GM23338 (cell line): ENCODE results near the gene ZNF638. TPM values are rescaled to one million over a fixed set of nuclear protein-coding genes. Genes with fewer than 3 reads are reported as not detected.

Source experiments
- ATAC-seq: fragments of 200-7000 bp; cut with Tn5 transposase; 3 replicates; pipeline ENCODE4 v1.9.1; 2020
- DNase-seq: peaks from one replicate; pipeline ENCODE4 v3.0.0-alpha.2; 2015; ENCODE audit warnings: low spot score
- H2AFZ ChIP-seq: fragments of 200-600 bp; sonication (generic); 2 replicates; pipeline ENCODE4 v1.8.0; 2016; ENCODE audit warnings: antibody characterized with exemption, mild to moderate bottlenecking, moderate library complexity
- H3F3A ChIP-seq: fragments of 200-600 bp; sonication (generic); replicated peaks from 2 replicates; pipeline ENCODE4 v1.8.0; 2017; ENCODE audit warnings: antibody characterized with exemption, mixed run types, low read depth
- H3K27ac ChIP-seq: fragments of 200-600 bp; sonication (generic); 2 replicates; pipeline ENCODE4 v1.6.1; 2016; ENCODE audit warnings: low read depth
- H3K27me3 ChIP-seq: fragments of 200-600 bp; sonication (generic); 2 replicates; pipeline ENCODE4 v1.8.0; 2016; ENCODE audit warnings: mild to moderate bottlenecking, mixed run types, moderate library complexity; ENCODE audit not compliant: insufficient read depth
- H3K36me3 ChIP-seq: fragments of 200-600 bp; sonication (generic); 2 replicates; pipeline ENCODE4 v1.8.0; 2016; ENCODE audit warnings: mild to moderate bottlenecking; ENCODE audit not compliant: insufficient read depth
- H3K4me1 ChIP-seq: fragments of 200-600 bp; sonication (generic); 2 replicates; pipeline ENCODE4 v1.8.0; 2016; ENCODE audit warnings: mild to moderate bottlenecking, moderate library complexity; ENCODE audit not compliant: insufficient read depth
- H3K4me2 ChIP-seq: fragments of 200-600 bp; sonication (generic); 2 replicates; pipeline ENCODE4 v1.7.1; 2017; ENCODE audit warnings: mixed run types
- H3K4me3 ChIP-seq: fragments of 200-600 bp; sonication (generic); 2 replicates; pipeline ENCODE4 v1.6.1; 2016; ENCODE audit warnings: mixed run types
- H3K79me2 ChIP-seq: fragments of 200-600 bp; sonication (generic); replicated peaks from 2 replicates; pipeline ENCODE4 v1.8.0; 2017; ENCODE audit warnings: mild to moderate bottlenecking; ENCODE audit not compliant: insufficient read depth
- H3K9me2 ChIP-seq: fragments of 200-600 bp; sonication (generic); 2 replicates; pipeline ENCODE4 v1.8.0; 2017; ENCODE audit not compliant: insufficient read depth
- H4K20me1 ChIP-seq: fragments of 200-600 bp; sonication (generic); replicated peaks from 2 replicates; pipeline ENCODE4 v1.8.0; 2017; ENCODE audit warnings: mild to moderate bottlenecking; ENCODE audit not compliant: insufficient read depth
- H3K27ac Mint-ChIP-seq: 2 replicates; pipeline ENCODE4 v1.8.0; 2020; ENCODE audit warnings: inconsistent platforms, mild to moderate bottlenecking, moderate library complexity, mixed read lengths
- H3K27me3 Mint-ChIP-seq: 3 replicates; pipeline ENCODE4 v1.8.0; 2022; ENCODE audit warnings: low read depth, mild to moderate bottlenecking, moderate library complexity, mixed read lengths, inconsistent platforms; ENCODE audit not compliant: insufficient read depth, poor library complexity
- H3K36me3 Mint-ChIP-seq: 3 replicates; pipeline ENCODE4 v1.8.0; 2021; ENCODE audit warnings: low read depth, mild to moderate bottlenecking, inconsistent platforms, moderate library complexity, mixed read lengths
- H3K4me1 Mint-ChIP-seq: 3 replicates; pipeline ENCODE4 v1.8.0; 2020; ENCODE audit warnings: mild to moderate bottlenecking, inconsistent platforms, mixed read lengths
- H3K4me3 Mint-ChIP-seq: 3 replicates; pipeline ENCODE4 v1.8.0; 2021; ENCODE audit warnings: moderate library complexity, mild to moderate bottlenecking, inconsistent platforms, mixed read lengths
- H3K9me3 Mint-ChIP-seq: 3 replicates; pipeline ENCODE4 v1.8.0; 2020; ENCODE audit warnings: moderate library complexity, mild to moderate bottlenecking, inconsistent platforms, mixed read lengths
- CREB1 ChIP-seq: fragments of 250-450 bp; sonication (Bioruptor Pico); IDR thresholded peaks from 2 replicates; pipeline ENCODE4 v1.5.0; 2020; ENCODE audit warnings: low read depth, mild to moderate bottlenecking, moderate library complexity
- ETS1 ChIP-seq: IDR thresholded peaks from 2 replicates; pipeline ENCODE4 v1.6.1; 2016; ENCODE audit warnings: antibody characterized with exemption
- EZH2 ChIP-seq: fragments of 200-600 bp; sonication (generic); IDR thresholded peaks from one replicate; pipeline ENCODE4 v1.8.0; 2017; ENCODE audit warnings: antibody characterized with exemption, mild to moderate bottlenecking, low read depth; ENCODE audit not compliant: unreplicated experiment
- EZH2phosphoT487 ChIP-seq: fragments of 200-600 bp; sonication (generic); IDR thresholded peaks from one replicate; pipeline ENCODE4 v1.8.1; 2018; ENCODE audit warnings: antibody characterized with exemption; ENCODE audit not compliant: unreplicated experiment
- JUNB ChIP-seq: IDR thresholded peaks from one replicate; pipeline ENCODE4 v1.6.1; 2016; ENCODE audit warnings: antibody characterized with exemption; ENCODE audit not compliant: unreplicated experiment
- STAT1 ChIP-seq: IDR thresholded peaks from one replicate; pipeline ENCODE4 v1.6.1; 2016; ENCODE audit warnings: antibody characterized with exemption; ENCODE audit not compliant: unreplicated experiment
- ZNF114 ChIP-seq: fragments of 250-450 bp; sonication (Bioruptor Pico); IDR thresholded peaks from 2 replicates; pipeline ENCODE4 v1.5.0; 2020; ENCODE audit warnings: mild to moderate bottlenecking, moderate library complexity
- ZNF462 ChIP-seq: fragments of 250-450 bp; sonication (Bioruptor Pico); IDR thresholded peaks from 2 replicates; pipeline ENCODE4 v1.5.0; 2020; ENCODE audit warnings: mild to moderate bottlenecking, moderate library complexity
- polyA plus RNA-seq: library from polyadenylated mRNA; unstranded; fragments of >200 nt; fragmentation: Nextera tagmentation; extraction: Ambion mirVana; gene quantifications from 2 replicates; pipeline ENCODE4 v1.2.1, GENCODE V29; 2016
- total RNA-seq: library from RNA; depleted of rRNA; stranded (reverse); fragments of >200 nt; shearing (Covaris generic); gene quantifications from 2 replicates; pipeline ENCODE4 v1.2.3, GENCODE V29; 2014
- TF ChIP-seq, protein P1 (sequence below): IDR thresholded peaks from one replicate; pipeline ENCODE4 v1.6.1; 2018; ENCODE audit warnings: antibody characterized with exemption; ENCODE audit not compliant: unreplicated experiment

ZNF638 gene
- total and polyA plus RNA-seq, 2 experiments from 2014 or later = 185 to 190 TPM

GRCh38 chr2:71426721-71427120 is 95.1 kb downstream of the ZNF638 start (continued):
- TF ChIP-seq ZNF462 (CRISPR knock-in tag) (no peak), ETS1 (no peak), CREB1 (CRISPR knock-in tag) (no peak), EZH2 (no peak)

DNA sequence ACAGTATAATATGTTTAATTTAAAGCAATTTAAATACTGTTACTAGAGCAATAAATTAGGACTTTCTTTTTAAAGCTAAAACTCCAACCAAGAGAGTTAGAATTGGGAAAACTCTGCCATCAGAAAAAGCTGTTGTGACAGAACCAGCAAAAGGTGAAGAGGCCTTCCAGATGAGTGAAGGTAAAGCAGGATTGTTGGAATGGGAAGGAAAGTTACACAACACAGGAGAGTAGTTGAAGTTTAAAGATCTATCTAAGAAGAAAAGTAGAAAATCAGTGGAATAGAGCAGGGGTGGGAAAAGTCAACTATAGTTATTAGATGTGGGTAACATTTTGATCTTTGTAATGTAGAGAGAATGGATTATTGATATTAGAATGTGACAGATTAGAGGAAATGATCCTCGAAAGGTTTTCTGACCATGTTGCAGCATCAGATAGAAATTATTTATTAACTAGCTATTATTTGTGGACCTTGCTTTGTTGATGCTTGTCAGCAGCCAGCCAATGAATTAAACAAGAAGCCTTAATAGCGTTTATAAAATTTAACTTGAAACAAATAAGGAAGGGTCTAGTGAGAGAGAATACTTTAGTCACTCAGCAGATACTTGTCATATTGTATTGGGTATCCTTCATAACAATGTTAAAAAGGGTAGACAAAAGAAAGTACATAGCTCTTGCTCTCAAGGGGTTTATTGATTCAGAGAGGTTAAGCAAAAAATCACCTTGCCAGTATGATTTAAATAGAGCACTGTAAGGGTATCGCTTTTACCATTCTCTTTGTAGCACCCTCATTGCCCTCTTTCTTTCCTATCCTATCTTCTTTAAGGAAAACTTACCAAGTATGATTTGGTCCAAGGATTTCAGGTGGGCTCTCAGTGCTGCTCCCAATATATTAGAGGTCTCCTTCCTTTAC is 97.1 kb downstream of the ZNF638 start:
- Mint-ChIP-seq H3K4me1 (no peaks in the 10 kb centered on the region), H3K4me3 (no peak overlapping the region), H3K9me3 (no peaks in the 10 kb centered on the region), H3K36me3 (peaks cover 83% of the 10 kb centered on the region), H3K27me3 (peaks cover 5% of the 10 kb centered on the region), H3K27ac (no peak overlapping the region)
- Histone ChIP-seq H2AFZ (no peak overlapping the region), H3K4me2 (no peak overlapping the region), H4K20me1 (no peaks in the 10 kb centered on the region; the same call in 1 of the 2 replicates), H3K79me2 (peaks cover 8% of the 10 kb centered on the region), H3K36me3 (peaks cover 64% of the 10 kb centered on the region), H3K4me3 (no peak overlapping the region), H3F3A (no peaks in the 10 kb centered on the region), H3K27ac (no peak overlapping the region), H3K4me1 (no peaks in the 10 kb centered on the region), H3K27me3 (no peaks in the 10 kb centered on the region), H3K9me2 (no peaks in the 10 kb centered on the region)
- ATAC-seq = no peak
- DNase-seq = no peak
- TF ChIP-seq JUNB (no peak), ZNF114 (no peak), EZH2phosphoT487 (no peak), STAT1 (no peak), ETS1 (no peak)
- TF ChIP-seq, protein P1, sequence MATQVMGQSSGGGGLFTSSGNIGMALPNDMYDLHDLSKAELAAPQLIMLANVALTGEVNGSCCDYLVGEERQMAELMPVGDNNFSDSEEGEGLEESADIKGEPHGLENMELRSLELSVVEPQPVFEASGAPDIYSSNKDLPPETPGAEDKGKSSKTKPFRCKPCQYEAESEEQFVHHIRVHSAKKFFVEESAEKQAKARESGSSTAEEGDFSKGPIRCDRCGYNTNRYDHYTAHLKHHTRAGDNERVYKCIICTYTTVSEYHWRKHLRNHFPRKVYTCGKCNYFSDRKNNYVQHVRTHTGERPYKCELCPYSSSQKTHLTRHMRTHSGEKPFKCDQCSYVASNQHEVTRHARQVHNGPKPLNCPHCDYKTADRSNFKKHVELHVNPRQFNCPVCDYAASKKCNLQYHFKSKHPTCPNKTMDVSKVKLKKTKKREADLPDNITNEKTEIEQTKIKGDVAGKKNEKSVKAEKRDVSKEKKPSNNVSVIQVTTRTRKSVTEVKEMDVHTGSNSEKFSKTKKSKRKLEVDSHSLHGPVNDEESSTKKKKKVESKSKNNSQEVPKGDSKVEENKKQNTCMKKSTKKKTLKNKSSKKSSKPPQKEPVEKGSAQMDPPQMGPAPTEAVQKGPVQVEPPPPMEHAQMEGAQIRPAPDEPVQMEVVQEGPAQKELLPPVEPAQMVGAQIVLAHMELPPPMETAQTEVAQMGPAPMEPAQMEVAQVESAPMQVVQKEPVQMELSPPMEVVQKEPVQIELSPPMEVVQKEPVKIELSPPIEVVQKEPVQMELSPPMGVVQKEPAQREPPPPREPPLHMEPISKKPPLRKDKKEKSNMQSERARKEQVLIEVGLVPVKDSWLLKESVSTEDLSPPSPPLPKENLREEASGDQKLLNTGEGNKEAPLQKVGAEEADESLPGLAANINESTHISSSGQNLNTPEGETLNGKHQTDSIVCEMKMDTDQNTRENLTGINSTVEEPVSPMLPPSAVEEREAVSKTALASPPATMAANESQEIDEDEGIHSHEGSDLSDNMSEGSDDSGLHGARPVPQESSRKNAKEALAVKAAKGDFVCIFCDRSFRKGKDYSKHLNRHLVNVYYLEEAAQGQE = no peak
